Measurements from ENCODE around the gene S100A8. TPM values are rescaled to one million over a fixed set of nuclear protein-coding genes. Genes with fewer than 3 reads are reported as not detected.
"Not testable (repeated sequence)": the region's sequence is repeated elsewhere in the genome, so short reads cannot be mapped to it uniquely, and the experiment has no call there.

S100A8 gene
- total RNA-seq, 2 experiments from 2014 or later: not detected

- no peak overlapping the region for H3K4me3 Mint-ChIP-seq
- peaks cover 13% of the 10 kb centered on the region for H3K27me3 Mint-ChIP-seq
- no peaks in the 10 kb centered on the region for H3K36me3 Mint-ChIP-seq (ENCODE audit: low read depth)
- H3K27ac Mint-ChIP-seq: no peak overlapping the region
- H3K4me1 Mint-ChIP-seq: no peaks in the 10 kb centered on the region
- no peak for DNase-seq
- CTCF ChIA-PET: no interaction called here
- POLR2A ChIA-PET: no interaction called here
- no peaks in the 10 kb centered on the region for H3K9me3 Mint-ChIP-seq
Observed at GRCh38 chr1:153428073-153428638, 37.3 kb upstream of the S100A8 start.

GRCh38 chr1:153426809-153427208 lies 35.9 kb upstream of the S100A8 start:
- ChIA-PET POLR2A (no interaction called here), CTCF (no interaction called here)
- no peaks in the 10 kb centered on the region for H3K9me3 Mint-ChIP-seq

GRCh38 chr1:153422450-153423068 lies 31.7 kb upstream of the S100A8 start:
- Mint-ChIP-seq H3K27me3 (peaks cover 9% of the 10 kb centered on the region), H3K4me3 (no peak overlapping the region), H3K9me3 (no peaks in the 10 kb centered on the region), H3K36me3 (ENCODE audit: low read depth) (no peaks in the 10 kb centered on the region), H3K27ac (no peak overlapping the region), H3K4me1 (no peaks in the 10 kb centered on the region)
- POLR2A ChIA-PET: no interaction called here
- CTCF ChIA-PET: interaction anchor here (0.7 to 1.1 kb wide), 2 partner anchors 61 to 73 kb away, joined by 3 read pairs; no protein-coding TSS in a partner anchor
- DNase-seq: peak; percentile 77

More at GRCh38 chr1:153426809-153427208, 35.9 kb upstream of the S100A8 start:
- no peaks in the 10 kb centered on the region for H3K4me1 Mint-ChIP-seq
- DNase-seq: no peak
- H3K4me3 Mint-ChIP-seq: no peak overlapping the region
- no peak overlapping the region for H3K27ac Mint-ChIP-seq
- H3K36me3 Mint-ChIP-seq (ENCODE audit: low read depth): no peaks in the 10 kb centered on the region
- peaks cover 13% of the 10 kb centered on the region for H3K27me3 Mint-ChIP-seq

- no peak overlapping the region for H3K27ac Mint-ChIP-seq
- H3K36me3 Mint-ChIP-seq (ENCODE audit: low read depth): no peaks in the 10 kb centered on the region
- peaks cover 6% of the 10 kb centered on the region for H3K27me3 Mint-ChIP-seq
- DNase-seq: no peak
- H3K4me3 Mint-ChIP-seq: no peak overlapping the region
- H3K9me3 Mint-ChIP-seq: no peaks in the 10 kb centered on the region
- ChIA-PET CTCF (no interaction called here), POLR2A (no interaction called here)
- no peaks in the 10 kb centered on the region for H3K4me1 Mint-ChIP-seq
Observed at GRCh38 chr1:153420306-153420705, 29.4 kb upstream of the S100A8 start.

- DNase-seq: peak; percentile 12
- H3K9me3 Mint-ChIP-seq; H3K4me1 Mint-ChIP-seq; H3K27me3 Mint-ChIP-seq; H3K36me3 Mint-ChIP-seq (ENCODE audit: low read depth); POLR2A ChIA-PET; CTCF ChIA-PET; H3K27ac Mint-ChIP-seq; H3K4me3 Mint-ChIP-seq: not testable (repeated sequence)
Observed at GRCh38 chr1:153419436-153419793, 28.5 kb upstream of the S100A8 start.

GRCh38 chr1:153418758-153419435 lies 28.0 kb upstream of the S100A8 start:
- H3K4me3 Mint-ChIP-seq; CTCF ChIA-PET; H3K27me3 Mint-ChIP-seq; H3K4me1 Mint-ChIP-seq; POLR2A ChIA-PET; H3K27ac Mint-ChIP-seq; H3K9me3 Mint-ChIP-seq; H3K36me3 Mint-ChIP-seq (ENCODE audit: low read depth): not testable (repeated sequence)
- DNase-seq: peak; percentile 0

GRCh38 chr1:153417136-153417888 lies 26.4 kb upstream of the S100A8 start:
- no peaks in the 10 kb centered on the region for H3K36me3 Mint-ChIP-seq (ENCODE audit: low read depth)
- H3K27me3 Mint-ChIP-seq: peaks cover 7% of the 10 kb centered on the region
- H3K27ac Mint-ChIP-seq: no peak overlapping the region
- peaks cover 2% of the 10 kb centered on the region for H3K9me3 Mint-ChIP-seq
- CTCF ChIA-PET: interaction anchor here (1.0 kb wide), 1 partner anchor 13 kb away, joined by 4 read pairs; no protein-coding TSS in a partner anchor
- peak; percentile 5 for DNase-seq
- H3K4me3 Mint-ChIP-seq: no peak overlapping the region
- no peaks in the 10 kb centered on the region for H3K4me1 Mint-ChIP-seq
- POLR2A ChIA-PET: no interaction called here

- CTCF ChIA-PET: no interaction called here
- Mint-ChIP-seq H3K9me3 (peaks cover 2% of the 10 kb centered on the region), H3K27me3 (peaks cover 7% of the 10 kb centered on the region), H3K4me1 (no peaks in the 10 kb centered on the region), H3K36me3 (ENCODE audit: low read depth) (no peaks in the 10 kb centered on the region), H3K4me3 (no peak within 1 kb of the TSS), H3K27ac (no peak within 1 kb of the TSS)
- DNase-seq: no peak
- POLR2A ChIA-PET: no interaction called here
Observed at GRCh38 chr1:153415850-153416570, 25.1 kb upstream of the S100A8 start, which contains the start of gene S100A7A. TSS of gene S100A7A (plus strand) at chr1:153416520. CDS start at chr1:153418083, 1,563 bp downstream.

- H3K4me3 Mint-ChIP-seq; POLR2A ChIA-PET; H3K36me3 Mint-ChIP-seq (ENCODE audit: low read depth); H3K9me3 Mint-ChIP-seq; DNase-seq; CTCF ChIA-PET; H3K4me1 Mint-ChIP-seq; H3K27ac Mint-ChIP-seq: not testable (repeated sequence)
- H3K27me3 Mint-ChIP-seq: peaks cover 20% of the 10 kb centered on the region
Observed at GRCh38 chr1:153413961-153414360, 23.1 kb upstream of the S100A8 start.

- DNase-seq; H3K36me3 Mint-ChIP-seq (ENCODE audit: low read depth); H3K9me3 Mint-ChIP-seq; H3K4me3 Mint-ChIP-seq; H3K4me1 Mint-ChIP-seq; POLR2A ChIA-PET; H3K27ac Mint-ChIP-seq: not testable (repeated sequence)
- CTCF ChIA-PET: interaction anchor here (2.2 kb wide), 1 partner anchor 52 kb away, joined by 7 read pairs; no protein-coding TSS in a partner anchor
- peaks cover 26% of the 10 kb centered on the region for H3K27me3 Mint-ChIP-seq
Observed at GRCh38 chr1:153407274-153407673, 16.4 kb upstream of the S100A8 start.

GRCh38 chr1:153405825-153406599 lies 15.1 kb upstream of the S100A8 start:
- H3K4me1 Mint-ChIP-seq; H3K27ac Mint-ChIP-seq; H3K4me3 Mint-ChIP-seq; H3K9me3 Mint-ChIP-seq; POLR2A ChIA-PET; DNase-seq; H3K36me3 Mint-ChIP-seq (ENCODE audit: low read depth): not testable (repeated sequence)
- CTCF ChIA-PET: interaction anchor here (2.2 kb wide), 1 partner anchor 50 kb away, joined by 7 read pairs; no protein-coding TSS in a partner anchor
- peaks cover 33% of the 10 kb centered on the region for H3K27me3 Mint-ChIP-seq

- DNase-seq: peak; percentile 55
- H3K9me3 Mint-ChIP-seq: no peaks in the 10 kb centered on the region
- no peaks in the 10 kb centered on the region for H3K36me3 Mint-ChIP-seq (ENCODE audit: low read depth)
- no peak overlapping the region for H3K4me3 Mint-ChIP-seq
- CTCF ChIA-PET: interaction anchor here (0.6 to 1.6 kb wide), 3 partner anchors 13 to 88 kb away, joined by 3 to 4 read pairs (median 4); no protein-coding TSS in a partner anchor
- peaks cover 25% of the 10 kb centered on the region for H3K27me3 Mint-ChIP-seq
- H3K4me1 Mint-ChIP-seq: peaks cover 7% of the 10 kb centered on the region
- no peak overlapping the region for H3K27ac Mint-ChIP-seq
- POLR2A ChIA-PET: no interaction called here
Observed at GRCh38 chr1:153404768-153405167, 13.9 kb upstream of the S100A8 start.
